Activated CD4-positive, CD25-positive, alpha-beta regulatory T cell treated with anti-CD3 and anti-CD28 coated beads, Interleukin-2, amount 50 U/mL, for 72 hours (primary cell): ENCODE measurements around the gene LRTM1.

Experiments used
- DNase-seq: peaks from one replicate; pipeline ENCODE4 v3.0.0; 2021

LRTM1 gene

GRCh38 chr3:54928046-54928770 is at the start of gene LRTM1:
Gene LRTM1, minus strand, starts transcription at chr3:54928059. Its CDS starts 148 bp downstream, at chr3:54927911.
- no peak for DNase-seq

DNA sequence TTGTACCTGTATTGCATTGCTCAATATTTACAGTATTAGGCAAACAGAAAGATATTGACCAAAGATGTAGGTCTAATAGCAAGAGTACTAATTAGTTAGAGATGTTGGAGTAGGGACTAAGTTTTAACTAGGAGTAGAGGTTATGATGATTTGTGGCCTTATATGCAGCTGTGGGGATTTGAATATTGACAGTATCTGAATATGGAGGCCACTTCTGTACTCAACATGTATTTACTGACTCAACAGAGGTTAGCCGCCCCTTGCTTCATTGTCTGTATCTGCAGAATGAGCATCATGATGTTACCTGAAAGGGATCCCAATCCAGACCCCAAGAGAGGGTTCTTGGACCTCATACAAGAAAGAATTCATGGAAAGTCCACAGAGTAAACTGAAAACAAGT is 49.6 kb upstream of the LRTM1 start:
- DNase-seq = no peak

DNA sequence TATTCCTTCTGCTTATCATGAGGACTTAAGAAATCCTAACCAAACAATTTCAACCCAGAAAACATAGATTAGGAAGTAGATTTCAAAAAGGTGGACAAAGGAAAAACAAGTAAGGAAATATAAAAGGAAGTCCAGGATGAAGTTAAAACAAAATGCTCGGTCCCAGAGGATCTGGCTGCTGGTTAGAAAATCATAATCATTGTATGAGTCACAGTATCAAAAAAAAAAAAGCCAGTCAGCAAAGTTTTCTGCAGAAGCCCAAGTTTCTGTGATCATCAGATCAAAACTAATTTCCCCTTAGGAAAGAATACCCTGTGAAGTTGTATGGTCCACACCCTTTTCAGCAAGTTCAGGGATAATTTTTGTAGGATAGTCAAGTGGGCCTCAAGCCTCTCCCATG is 43.0 kb upstream of the LRTM1 start:
- DNase-seq = no peak

DNA sequence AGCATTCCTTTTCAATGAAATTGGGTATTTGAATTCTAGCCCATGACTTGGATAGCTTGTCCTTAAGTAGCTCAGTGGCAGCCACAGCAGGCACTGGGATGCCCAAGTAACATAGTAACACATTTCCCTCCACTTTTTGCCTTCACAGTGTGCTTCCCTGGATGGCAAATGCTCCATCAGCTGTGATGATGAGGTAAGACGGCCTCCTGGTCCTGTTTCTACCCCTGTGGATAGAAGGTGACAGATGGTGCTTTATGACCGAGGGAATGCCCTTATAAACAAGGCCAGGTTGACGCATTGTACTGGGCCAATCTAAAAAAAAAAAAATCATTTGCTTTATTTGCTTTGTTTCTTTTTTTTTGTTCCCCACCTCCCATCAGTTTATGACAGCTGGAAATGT is 41.8 kb upstream of the LRTM1 start:
- no peak for DNase-seq

DNA sequence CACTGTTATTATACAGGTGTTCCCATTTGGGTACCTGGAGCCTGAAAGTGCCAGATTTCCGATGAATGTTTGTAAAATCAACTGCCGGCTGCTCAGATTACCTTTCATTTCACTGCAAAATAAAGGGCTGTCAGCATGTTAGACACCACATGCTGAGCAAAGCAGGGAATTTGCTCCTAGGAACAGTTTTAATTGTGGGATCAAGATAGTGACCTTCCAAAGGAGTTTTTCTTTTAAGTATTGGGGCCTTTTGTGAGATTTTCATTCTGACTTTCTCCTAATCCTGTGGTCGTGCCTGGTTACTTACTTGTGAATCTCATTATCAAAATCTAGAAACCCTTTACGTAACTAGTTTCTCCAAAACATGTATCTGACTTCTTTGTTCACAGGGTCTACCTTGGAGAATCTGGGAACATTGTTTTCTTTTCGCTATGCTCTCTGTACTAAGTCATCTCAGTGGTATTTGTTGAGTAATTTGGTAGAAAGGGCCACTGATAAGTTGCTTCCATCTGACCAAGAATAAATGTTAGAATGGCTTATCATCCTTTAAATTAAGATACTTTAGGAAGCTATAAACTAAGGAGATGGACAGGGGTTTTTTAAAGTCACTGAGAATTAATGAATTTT is 40.8 kb upstream of the LRTM1 start:
- DNase-seq = no peak

GRCh38 chr3:54967731-54968161 is 39.9 kb upstream of the LRTM1 start:
- no peak for DNase-seq

GRCh38 chr3:54966979-54967378 is 39.1 kb upstream of the LRTM1 start:
- no peak for DNase-seq

DNA sequence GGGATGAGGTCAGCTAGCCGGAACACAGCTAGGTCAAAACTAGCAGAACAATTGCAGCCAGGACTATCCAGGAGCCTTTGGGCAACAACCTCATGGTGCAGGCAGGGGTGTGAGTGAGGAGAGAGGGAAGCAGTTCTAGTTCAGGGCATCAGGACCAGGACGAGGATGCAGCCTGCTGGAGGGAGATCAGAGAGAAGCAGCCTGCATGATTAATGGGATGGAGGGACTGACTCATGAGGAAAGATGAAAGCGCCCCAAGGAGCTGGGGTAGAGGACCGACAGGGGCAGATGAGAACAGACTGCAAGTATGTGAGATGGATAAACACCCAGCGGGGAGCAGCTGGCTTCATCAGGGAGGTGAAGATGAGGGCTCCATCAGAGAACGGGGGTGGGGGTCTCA is 37.9 kb upstream of the LRTM1 start:
- DNase-seq = no peak

GRCh38 chr3:54964081-54964480 is 36.2 kb upstream of the LRTM1 start:
- no peak for DNase-seq

GRCh38 chr3:54963641-54964040 is 35.8 kb upstream of the LRTM1 start:
- DNase-seq = no peak

GRCh38 chr3:54962200-54962599 is 34.3 kb upstream of the LRTM1 start:
- no peak for DNase-seq

- DNase-seq = no peak
These were observed 32.8 kb upstream of the LRTM1 start for GRCh38 chr3:54960701-54961100.

DNA sequence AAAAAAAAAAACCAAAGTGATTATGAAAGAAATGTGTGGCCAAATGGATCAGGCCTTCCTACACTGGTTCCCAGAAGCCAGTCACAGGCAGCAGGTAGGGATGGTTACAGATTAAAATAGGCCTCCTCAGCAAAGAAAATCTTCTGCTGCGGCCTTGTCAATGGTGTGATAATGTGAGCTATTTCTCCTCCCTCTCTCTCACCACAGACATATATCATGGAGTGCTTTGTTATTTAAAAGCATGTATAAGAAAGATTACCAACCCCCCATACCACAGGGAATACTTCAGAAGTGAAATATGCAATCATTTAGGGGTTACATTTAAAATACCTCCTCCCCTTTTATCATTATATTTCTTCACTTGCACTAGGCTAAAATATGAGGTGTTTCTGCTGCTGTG is 32.2 kb upstream of the LRTM1 start:
- no peak for DNase-seq

DNA sequence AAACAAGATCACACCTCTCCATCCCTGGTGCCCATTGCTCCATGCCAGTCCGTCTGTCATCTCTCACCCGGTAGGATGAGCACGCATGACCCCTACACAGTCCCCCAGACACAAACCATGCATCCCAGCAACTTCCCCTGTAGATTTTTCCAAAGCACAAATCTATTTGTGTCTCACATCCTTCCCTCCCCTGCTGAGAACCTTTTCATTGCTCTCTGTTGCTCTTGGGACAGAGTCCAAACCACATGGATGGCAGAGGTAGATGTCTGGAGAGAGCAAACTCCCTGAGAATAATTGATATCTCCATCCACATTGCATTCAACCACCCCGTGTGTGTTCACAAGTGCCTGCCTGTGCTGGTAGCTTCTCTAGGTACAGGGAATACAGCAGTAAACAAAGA is 29.9 kb upstream of the LRTM1 start:
- no peak for DNase-seq

DNA sequence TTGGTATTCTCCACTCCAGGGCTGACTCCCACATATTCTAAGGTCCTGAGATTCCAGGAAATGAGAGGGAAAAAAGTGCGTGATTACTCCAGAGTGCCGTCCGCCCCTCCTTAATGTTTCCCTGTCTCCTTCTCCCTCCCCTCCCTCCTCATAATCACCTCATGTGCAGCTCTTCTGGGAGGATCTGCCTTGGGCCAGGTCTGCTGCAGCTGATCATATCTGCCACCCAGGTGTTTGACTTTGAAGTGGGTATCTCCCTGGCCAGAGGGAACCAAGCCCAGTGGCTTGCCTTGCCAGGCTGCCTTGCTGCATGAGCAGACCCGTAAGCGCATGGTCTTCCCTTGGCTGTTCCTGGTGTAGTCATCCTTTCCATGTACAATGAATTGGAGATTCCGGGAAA is 28.1 kb upstream of the LRTM1 start:
- no peak for DNase-seq

DNA sequence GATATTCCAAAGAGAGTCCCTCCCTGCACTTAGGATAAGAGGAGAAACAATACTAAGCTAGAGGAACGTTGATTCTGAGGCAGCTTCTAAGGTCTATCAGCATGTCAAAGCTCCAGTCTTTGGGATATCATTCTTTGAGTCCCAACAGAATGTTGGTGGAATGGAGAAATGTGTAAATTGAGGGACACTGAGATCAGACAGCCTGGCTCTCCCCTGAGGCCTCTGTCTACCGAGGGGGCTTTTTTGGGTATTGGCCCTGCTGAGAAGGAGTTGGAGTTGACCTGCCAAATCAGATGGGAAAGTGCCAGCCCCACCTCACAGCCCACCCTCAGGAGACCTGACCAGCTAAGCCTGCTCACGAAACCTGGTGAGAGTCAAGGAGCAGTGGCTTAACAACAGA is 27.6 kb upstream of the LRTM1 start:
- DNase-seq = no peak

DNA sequence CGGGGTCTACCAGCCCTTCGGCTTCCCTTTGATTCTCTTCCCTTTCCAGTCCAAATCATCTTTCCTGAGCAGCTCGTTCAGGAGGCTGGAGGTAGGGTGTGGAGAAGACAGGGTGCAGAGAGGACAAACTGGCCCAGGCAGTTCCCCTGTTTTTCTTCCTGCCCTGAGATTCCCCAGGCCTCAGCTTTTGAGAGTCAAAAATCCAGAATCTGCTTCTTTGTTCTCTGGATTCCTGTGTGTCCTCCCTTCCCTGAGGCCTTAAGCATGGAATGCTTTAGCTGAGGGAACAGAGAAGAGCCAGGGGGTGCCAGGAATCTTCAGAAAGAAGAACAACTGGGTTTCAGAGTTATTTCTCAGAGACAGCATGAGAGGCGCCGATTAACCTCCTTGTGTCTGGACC is 26.7 kb upstream of the LRTM1 start:
- DNase-seq = no peak

DNA sequence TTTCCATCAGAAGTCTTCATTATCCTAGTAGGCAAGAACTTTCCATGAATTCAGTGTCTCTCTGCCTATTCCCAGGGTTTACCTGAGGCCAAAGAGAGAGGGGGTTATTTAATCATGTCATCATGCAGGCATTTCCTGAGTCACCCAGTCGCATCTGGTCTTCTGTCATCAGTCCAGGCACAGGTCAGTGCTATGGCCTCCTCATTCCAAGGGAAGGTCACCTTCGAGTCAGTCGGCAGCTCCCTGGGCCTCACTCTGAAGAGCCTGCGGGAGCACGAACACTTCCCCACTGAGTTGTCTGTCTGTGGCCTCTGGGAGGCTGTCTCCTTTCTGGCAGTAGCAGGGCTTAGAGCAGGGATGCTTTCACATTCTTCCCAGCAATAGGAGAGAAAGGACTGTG is 26.2 kb upstream of the LRTM1 start:
- DNase-seq = no peak

DNA sequence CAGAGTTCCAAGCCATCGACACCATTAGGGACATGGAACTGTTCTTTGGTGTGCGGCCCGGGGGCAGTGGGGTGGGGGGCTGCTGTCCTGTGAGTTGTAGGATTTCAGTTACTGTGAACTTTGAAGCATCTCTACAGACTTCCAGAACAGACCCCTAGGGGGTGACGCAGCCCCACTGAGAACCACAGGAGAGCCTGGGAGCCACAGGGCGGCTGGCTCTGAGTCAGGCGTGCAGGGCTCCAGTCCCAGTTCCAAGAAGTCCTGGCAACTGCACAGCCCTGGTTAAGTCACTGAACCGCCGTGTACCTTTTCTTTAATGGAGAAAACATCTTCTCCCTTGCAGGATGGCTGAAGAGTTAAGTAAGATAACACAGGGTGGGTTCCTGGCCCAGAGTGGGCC is 23.5 kb upstream of the LRTM1 start:
- DNase-seq = no peak

DNA sequence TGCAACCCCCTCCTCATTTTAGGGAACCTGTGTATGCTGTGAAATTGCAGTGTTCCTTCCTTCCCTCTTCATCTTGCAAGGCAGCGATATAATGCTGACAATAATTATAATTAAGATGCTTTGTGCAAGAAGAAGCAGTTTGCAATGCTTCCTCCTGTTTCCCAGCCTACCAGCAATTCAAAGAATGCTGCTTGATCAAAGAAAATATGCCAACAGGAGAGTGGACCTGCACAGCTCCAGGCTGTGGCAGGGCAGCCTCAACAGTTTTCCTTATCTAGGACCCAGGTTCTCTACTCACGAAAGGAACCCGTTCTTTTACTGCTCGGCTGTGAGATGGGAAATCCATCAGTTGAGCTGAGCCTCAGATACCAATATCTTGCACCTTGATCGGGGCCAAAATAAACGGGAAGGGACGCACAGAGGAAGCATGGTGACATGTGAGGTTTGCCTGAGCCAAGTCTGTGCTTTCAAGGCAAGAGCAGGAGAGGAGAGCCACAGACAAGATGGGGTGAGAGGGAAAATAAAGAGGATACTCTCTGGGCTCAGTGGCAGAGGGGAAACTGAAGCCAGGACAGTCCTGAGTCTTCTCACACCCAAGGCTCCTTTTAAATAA is 22.6 kb upstream of the LRTM1 start:
- DNase-seq = no peak

GRCh38 chr3:54949491-54950044 is 21.7 kb upstream of the LRTM1 start:
- DNase-seq = no peak

DNA sequence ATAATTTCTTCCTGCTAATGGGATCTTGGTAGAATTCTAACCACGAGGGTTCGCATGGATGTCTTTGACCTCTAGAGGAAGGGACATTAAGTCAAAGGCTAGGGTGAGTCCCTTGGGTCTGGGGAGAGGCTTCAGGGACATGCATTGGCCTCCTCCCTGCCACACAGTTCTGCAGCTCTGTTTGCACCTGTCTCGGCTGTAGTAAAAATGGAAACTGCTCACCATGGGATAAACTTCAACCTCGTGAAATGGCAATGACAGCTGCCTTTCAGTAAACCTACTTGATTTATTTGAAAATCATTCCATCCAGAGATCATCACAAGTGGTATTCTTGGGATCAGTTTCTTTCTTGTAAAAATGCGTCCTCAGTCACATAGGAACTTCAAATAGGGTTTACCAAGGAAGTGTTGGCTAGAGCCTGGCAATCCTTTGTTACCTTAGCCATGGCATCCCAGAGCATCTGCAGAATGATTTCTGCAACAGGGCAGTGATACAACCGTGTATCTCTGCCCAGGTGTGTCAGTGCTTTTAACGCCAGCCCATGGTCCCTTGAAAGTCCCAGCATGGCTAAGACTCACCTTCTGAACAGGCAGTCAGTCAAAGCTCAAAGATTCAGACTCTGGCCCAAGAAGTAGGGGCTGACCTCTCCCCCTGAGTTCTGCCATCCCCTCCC is 14.0 kb upstream of the LRTM1 start:
- no peak for DNase-seq

GRCh38 chr3:54940971-54941370 is 13.1 kb upstream of the LRTM1 start:
- no peak for DNase-seq
